Activated naive CD8-positive, alpha-beta T cell (primary cell): ENCODE results near the gene USP40.

Source experiments
- H3K27ac Mint-ChIP-seq: one replicate; pipeline ENCODE4 v1.8.0; 2021; ENCODE audit warnings: mixed read lengths
- H3K27me3 Mint-ChIP-seq: one replicate; pipeline ENCODE4 v1.8.0; 2021; ENCODE audit warnings: mixed read lengths
- H3K36me3 Mint-ChIP-seq: one replicate; pipeline ENCODE4 v1.8.0; 2021; ENCODE audit warnings: mixed read lengths
- H3K4me1 Mint-ChIP-seq: one replicate; pipeline ENCODE4 v1.8.0; 2021; ENCODE audit warnings: low read depth, mixed read lengths
- H3K4me3 Mint-ChIP-seq: one replicate; pipeline ENCODE4 v1.8.0; 2021; ENCODE audit warnings: mild to moderate bottlenecking, mixed read lengths
- H3K9me3 Mint-ChIP-seq: one replicate; pipeline ENCODE4 v1.8.0; 2021; ENCODE audit warnings: low read depth, mixed read lengths

The USP40 gene

DNA sequence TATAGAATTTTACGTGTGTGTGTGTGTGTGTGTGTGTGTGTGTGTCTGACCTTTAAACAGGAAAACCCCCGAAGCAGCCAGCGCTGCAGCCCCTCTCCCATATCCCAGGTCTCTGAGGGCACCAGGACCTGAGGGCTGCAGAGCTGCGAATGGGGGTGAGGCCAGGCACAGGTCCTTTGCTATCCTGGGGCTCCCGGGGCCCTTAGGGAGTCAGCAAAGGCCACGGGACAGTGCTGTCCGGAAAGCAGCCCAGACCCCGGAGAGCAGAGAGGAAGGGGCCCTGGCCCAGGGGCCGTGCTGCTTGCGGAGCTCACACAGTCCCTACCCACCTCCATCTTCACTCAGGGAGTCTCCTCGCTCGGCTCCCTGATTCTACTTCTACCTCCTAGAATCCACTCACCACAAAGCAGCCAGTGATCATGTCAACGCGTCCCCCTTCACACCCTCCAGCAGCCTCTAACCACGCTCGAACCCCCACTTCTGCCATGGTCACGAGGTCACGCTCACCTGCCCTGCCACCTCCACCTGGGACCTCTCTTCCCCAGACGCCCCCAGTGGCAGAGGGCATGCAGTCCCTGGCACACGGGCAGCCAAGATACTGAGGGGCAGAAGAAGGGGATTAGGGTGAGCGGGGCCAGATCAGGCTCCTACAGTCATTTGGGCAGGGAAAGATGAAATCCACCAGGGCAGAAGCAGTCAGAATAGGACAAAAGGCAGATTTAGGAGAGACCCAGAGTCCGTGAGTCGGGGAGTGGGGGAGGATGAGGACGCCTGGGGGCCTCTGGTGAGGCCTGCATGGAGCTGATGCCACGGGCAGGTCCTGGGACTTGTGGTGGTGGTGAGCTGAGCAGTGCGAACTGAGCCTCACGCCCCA lies 86.7 kb downstream of the USP40 start:
- H3K4me1 Mint-ChIP-seq: no peaks in the 10 kb centered on the region
- no peaks in the 10 kb centered on the region for H3K9me3 Mint-ChIP-seq
- no peaks in the 10 kb centered on the region for H3K36me3 Mint-ChIP-seq
- H3K4me3 Mint-ChIP-seq: no peak overlapping the region
- H3K27me3 Mint-ChIP-seq: no peaks in the 10 kb centered on the region
- H3K27ac Mint-ChIP-seq: peak overlapping the region; percentile 46

DNA sequence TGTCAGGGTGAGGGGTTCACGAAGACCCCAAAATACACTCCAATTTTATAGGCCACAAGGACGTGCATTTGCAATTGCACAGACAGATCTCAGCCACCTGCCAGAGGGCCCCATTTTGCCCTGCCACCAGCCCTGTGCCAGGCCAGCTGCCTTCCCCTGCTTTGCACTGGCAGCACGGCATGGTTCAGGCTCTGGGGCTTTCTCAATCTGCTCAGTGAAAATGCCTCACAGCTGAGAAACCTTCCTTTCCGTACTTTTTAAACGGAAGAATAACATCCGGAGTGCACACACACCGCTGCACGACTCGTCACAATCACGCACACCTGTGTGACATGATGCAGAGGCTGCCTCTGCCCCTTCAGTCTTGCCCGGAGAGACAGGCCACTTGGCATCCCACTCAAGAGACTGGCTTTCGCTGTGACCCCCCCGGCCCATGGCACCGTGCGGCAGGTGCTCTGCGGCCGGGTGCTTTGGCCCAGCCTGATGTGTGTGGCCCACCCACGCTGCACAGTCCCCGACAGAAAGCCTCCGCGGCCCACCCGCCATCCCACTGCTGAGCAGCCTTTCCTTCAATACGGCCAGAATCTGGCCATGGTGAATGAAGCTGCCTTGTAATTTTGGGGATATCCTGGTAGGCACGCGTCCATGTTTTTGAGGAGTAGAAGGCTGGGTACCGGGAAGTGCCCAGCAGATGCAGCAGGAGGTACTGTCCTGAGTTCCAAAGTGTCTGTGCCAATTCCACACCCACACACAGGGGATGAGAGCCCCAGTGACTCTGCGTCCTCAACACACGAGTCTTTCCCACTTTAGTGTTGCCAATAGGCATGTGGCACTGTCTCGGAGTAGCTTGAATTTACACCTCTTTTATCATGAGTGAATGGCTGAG lies 88.8 kb downstream of the USP40 start:
- H3K27ac Mint-ChIP-seq: no peak overlapping the region
- no peaks in the 10 kb centered on the region for H3K4me1 Mint-ChIP-seq
- H3K27me3 Mint-ChIP-seq: no peaks in the 10 kb centered on the region
- H3K4me3 Mint-ChIP-seq: no peak overlapping the region
- H3K36me3 Mint-ChIP-seq: no peaks in the 10 kb centered on the region
- H3K9me3 Mint-ChIP-seq: no peaks in the 10 kb centered on the region

DNA sequence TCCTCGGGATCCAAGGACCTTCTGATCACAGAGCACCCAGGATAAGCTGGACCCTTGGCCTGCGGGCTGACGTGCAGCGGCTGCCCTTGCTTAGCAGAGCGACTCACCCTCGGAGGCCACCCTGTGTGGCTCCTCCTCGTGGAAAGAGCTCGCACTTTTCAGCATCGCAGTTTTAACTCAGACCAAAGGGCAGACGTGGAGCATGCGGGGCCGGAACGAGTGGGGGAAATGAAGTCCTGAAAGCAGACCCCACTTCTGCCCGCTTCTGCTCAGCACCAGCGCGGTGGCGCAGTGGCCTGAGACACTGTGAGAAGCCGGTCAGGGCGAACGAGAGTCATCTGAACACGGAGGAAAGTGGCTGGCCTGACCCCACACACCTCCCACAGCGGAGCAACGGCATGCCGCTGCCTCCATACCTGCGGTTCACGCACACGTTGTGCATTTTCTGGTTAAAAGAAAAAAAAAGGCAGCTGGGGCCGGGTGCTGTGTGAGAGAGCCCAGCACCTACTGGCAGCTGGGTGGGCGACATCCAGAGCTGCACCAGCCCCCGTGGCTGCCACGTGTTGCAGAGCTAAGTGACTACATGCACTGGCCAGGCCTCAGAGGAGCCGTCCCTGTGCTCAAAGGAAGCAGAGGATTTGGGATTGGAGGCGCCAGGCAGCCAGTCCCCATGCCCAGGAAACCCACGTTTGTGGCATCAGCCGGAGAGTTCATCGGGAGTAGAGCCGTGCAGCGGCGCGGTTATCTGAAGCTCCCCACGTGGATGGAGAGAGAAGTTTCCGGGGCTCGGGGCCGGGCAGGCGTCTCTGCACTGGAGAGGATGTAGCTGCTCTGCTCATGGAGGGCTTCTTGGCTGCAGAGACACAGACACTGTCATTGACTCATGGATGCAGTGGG lies 89.7 kb downstream of the USP40 start:
- no peak overlapping the region for H3K27ac Mint-ChIP-seq
- no peak overlapping the region for H3K4me3 Mint-ChIP-seq
- no peaks in the 10 kb centered on the region for H3K4me1 Mint-ChIP-seq
- no peaks in the 10 kb centered on the region for H3K27me3 Mint-ChIP-seq
- no peaks in the 10 kb centered on the region for H3K9me3 Mint-ChIP-seq
- H3K36me3 Mint-ChIP-seq: peaks cover 5% of the 10 kb centered on the region

DNA sequence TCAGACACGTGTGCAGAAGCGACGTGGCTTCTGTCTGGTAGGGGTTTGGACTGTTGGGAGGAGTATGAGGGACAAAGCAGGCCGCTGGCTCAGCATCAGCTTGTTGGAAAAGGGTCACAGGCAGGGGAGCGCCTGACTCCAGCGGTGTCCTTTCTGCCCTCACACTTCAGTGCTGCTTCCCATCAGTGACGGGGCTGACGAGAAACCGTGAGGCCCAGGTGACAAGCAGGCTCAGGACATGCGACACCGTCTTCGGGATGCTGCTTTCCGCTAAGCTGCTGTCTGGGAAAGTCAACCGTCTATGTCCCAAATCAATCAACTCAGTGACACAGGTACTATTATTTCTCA lies 90.5 kb downstream of the USP40 start:
- H3K27ac Mint-ChIP-seq: no peak overlapping the region
- H3K27me3 Mint-ChIP-seq: no peaks in the 10 kb centered on the region
- no peaks in the 10 kb centered on the region for H3K9me3 Mint-ChIP-seq
- no peaks in the 10 kb centered on the region for H3K4me1 Mint-ChIP-seq
- H3K4me3 Mint-ChIP-seq: no peak overlapping the region
- H3K36me3 Mint-ChIP-seq: peaks cover 6% of the 10 kb centered on the region

DNA sequence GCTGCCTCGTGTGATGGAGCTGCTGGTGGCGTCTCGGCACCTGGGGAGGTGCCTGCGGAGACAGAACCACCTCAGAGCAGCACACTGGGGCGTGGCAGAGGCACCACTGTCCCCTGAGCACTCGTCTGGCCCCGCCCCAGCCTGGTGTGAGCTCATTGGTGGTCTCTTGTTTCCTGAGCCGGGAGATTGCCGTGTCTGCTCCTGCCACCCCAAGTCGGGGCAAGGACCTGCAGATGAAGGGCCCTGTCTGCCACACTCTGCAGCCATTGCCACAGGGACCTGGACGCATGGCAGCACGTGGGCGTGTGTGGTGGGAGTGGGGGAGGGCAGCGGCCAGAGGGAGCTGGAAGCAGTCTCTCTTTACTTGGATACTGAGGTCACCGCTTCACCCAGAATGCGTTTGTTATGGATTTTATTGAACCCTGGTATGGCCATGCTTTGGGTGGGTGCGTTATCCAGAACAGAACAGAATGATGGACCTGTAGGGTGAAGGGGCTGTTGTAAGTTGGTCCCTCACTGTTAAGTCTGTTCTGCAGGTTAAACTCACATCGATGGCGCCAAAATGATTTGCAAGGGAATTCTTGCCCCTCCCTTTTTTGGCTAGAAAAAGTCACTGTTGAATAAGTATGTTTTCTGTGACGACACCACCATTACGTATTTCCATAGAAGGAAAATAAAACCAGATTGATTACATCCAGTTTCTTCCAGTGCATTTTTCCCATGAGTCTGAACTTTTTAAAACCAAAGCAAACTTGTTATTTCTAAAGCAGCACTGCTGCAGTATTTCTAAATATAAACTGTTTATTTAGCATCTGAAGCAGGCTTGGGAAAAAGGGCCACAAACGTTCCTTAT lies 92.0 kb downstream of the USP40 start:
- Mint-ChIP-seq H3K27me3 (no peaks in the 10 kb centered on the region), H3K9me3 (no peaks in the 10 kb centered on the region), H3K27ac (peak overlapping the region; percentile 16), H3K36me3 (peaks cover 6% of the 10 kb centered on the region), H3K4me3 (no peak overlapping the region), H3K4me1 (no peaks in the 10 kb centered on the region)

DNA sequence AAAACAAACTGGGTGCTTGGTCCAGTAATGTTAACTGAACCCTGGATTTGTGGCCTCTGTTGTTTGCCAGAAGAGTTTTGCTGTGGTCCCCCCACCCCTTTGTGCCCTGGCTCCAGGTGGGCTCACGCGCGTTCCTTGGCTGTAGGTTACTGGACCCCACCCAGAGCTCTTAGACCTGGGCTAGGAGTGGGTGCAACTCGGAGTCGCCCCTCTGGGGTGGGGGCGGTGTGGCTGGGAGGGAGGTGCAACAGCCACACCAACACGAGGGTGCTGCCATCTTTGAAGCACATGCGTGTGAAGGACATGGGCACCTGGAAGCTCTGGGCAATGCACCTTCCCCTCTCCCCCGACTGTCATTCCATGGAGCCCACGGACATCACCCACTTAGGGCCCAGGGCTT lies 92.7 kb downstream of the USP40 start:
- H3K27ac Mint-ChIP-seq: no peak overlapping the region
- H3K36me3 Mint-ChIP-seq: peaks cover 6% of the 10 kb centered on the region
- no peaks in the 10 kb centered on the region for H3K27me3 Mint-ChIP-seq
- no peaks in the 10 kb centered on the region for H3K4me1 Mint-ChIP-seq
- H3K4me3 Mint-ChIP-seq: no peak overlapping the region
- no peaks in the 10 kb centered on the region for H3K9me3 Mint-ChIP-seq

DNA sequence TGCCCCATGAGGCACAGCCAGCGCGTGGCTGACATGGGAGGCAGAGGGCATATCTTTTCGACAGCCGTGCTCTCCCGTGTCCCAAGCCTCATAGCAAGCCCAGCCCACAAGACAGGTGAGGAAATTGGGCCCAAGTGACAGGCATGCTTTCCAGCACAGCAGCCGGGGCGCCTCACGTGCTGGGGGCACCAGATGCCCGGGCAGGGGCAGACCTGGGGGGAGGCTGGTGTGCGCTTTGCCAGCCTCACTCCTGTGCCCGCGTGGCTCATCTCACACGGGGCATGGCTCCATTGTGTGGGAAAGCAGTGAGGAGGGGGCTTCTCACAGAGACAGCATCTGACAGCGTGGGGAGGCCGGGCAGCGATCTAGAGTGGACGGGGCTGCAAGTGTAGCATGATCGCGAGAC lies 93.2 kb downstream of the USP40 start:
- Mint-ChIP-seq H3K36me3 (peaks cover 6% of the 10 kb centered on the region), H3K27ac (peak overlapping the region; percentile 16), H3K27me3 (no peaks in the 10 kb centered on the region), H3K4me3 (no peak overlapping the region), H3K9me3 (no peaks in the 10 kb centered on the region), H3K4me1 (no peaks in the 10 kb centered on the region)

DNA sequence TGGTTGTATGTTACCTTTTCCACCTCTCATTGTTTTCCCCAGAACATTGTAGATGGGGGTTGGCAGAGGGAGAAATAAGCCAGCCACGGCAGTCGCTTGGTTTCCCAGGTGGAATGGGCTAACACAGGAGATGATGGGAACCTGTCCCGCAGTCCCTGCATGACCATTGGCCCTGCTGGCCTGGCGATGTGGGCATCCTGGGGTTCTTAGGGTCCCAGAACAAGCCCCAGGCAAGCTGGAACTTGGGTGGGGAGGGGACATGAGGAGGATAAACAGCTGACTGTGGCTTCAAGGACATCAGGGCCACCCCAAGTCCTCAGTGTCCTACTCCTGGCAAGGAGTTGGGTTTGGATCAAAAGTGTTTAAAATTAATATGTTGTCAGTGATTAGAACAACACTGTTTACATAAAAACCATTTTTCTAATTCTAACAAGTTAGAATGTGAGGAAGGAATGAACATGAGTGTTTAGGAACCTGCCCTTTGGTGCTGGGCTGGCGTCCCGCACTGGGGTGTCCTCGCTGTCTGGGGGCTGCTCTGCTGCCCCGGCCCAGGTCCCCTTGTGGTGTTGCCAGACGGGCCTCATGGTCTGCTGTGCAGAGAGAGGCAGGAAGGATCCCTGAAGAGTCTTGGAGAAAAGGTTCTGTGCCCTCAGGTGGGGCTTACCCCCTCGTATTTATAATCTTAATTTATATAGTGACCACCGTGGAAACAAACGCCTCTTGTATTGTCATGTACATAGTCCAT lies 95.1 kb downstream of the USP40 start:
- H3K4me1 Mint-ChIP-seq: no peaks in the 10 kb centered on the region
- H3K27me3 Mint-ChIP-seq: no peaks in the 10 kb centered on the region
- H3K27ac Mint-ChIP-seq: no peak overlapping the region
- no peak overlapping the region for H3K4me3 Mint-ChIP-seq
- peaks cover 6% of the 10 kb centered on the region for H3K36me3 Mint-ChIP-seq
- H3K9me3 Mint-ChIP-seq: no peaks in the 10 kb centered on the region

DNA sequence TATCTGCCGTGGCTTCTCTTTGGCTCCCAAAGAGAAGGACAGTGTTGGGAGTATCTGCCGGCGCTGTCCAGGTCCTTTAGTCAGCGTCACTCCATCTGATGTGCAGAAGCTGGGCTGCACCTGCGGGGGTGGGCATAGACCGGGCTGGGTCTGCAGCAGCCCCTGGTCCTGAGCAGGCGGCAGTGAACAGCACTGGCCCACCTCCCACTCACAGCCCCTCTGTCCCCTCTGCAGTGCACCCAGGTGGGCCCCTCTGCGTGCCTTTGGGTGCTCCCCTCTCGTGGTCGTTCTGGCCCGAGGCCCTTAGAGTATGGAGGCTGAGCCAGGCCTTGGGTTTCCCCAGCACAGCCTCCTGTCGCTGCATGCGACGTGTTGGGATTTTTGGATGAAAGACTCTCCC lies 95.7 kb downstream of the USP40 start:
- Mint-ChIP-seq H3K4me1 (no peaks in the 10 kb centered on the region), H3K36me3 (peaks cover 11% of the 10 kb centered on the region), H3K27me3 (no peaks in the 10 kb centered on the region), H3K9me3 (no peaks in the 10 kb centered on the region), H3K4me3 (no peak overlapping the region), H3K27ac (no peak overlapping the region)

DNA sequence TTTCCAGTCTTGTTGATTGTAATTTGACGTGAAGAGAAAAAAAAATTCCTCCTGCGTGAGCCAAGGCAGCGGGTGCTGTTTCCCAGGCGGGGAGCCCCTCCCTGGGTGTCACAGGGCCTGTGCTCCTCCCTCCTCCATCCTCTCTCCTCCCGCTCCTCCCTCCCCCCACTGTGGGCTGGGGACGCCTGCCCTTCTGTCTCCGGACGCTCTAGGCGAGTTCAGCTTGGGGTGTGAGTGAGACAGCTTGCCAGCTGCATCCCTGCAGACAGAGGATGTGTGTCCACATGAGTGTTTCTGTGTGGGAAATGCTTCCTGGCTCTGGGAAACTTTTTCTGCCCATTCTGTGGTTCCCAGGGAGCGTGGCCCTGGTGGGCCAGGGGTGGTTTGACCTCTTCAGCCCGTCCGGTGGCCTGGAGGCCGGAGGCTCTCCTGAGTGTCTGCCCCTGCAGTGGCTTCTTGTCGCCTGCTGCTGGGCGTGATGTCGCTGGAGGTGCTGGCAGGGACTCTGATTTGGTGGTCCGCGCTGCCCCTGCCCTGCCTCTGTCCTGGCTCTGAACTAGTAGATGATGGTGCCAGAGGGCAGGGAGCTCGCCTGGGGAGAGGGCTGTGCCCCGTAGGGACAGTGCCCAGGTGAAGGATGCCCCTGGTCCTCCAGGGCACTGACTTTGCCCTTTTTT lies 96.4 kb downstream of the USP40 start:
- Mint-ChIP-seq H3K4me3 (no peak overlapping the region), H3K36me3 (peaks cover 12% of the 10 kb centered on the region), H3K4me1 (no peaks in the 10 kb centered on the region), H3K27me3 (no peaks in the 10 kb centered on the region), H3K27ac (peak overlapping the region; percentile 46), H3K9me3 (no peaks in the 10 kb centered on the region)

DNA sequence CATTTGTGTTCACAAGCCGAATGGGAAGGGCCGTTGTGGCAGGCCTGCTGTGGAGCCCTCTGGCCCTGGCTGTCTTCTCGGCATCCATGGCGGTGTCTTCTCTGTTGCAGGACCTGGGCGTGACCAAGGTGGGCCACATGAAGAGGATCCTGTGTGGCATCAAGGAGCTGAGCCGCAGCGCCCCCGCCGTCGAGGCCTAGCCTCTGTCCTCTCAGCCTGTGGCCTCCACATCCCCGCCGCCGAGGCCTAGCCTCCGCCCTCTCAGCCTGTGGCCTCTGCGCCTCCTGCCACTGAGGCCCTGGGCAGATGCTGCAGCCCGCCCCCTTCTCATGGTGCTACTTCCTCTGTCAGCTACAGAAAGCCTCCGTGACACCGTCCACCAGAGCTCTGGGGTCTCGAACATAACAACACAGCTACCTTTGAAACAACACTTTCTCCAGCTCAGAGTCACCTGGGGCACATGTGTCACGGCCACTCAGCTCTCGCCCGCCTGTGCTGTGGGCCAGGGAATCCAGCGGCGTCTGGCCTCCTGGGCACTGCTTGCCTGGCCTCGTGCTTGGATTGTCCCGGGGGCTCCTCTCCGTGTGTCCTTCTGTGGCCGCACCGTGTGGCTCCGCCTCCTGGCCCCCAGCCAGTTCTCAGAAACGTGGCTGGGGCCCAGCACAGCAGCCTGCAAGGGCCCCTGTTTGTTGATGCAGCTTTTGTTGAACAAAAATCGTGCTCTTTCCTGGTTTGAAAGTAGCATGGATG lies 97.1 kb downstream of the USP40 start:
- no peak overlapping the region for H3K27ac Mint-ChIP-seq

DNA sequence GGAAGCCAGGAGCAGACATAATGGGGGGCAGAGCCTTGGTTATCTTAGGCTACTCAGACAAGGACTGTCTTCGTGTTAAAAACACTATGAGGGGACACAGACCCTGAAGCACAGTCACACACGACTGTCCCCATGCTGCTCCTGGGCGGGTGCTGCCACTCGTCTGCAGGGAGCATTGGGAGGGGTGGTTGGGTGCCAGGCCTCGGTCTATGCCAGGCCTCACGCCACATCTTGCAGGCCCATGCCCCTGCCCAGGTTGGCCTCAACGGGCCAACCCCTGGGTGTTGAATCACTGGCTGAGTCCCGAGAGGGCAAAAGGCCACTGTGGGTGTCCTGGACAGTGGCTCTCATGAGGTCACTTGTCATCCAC lies 97.9 kb downstream of the USP40 start:
- Mint-ChIP-seq H3K4me1 (no peaks in the 10 kb centered on the region), H3K27ac (no peak overlapping the region), H3K36me3 (peaks cover 15% of the 10 kb centered on the region), H3K4me3 (no peak overlapping the region), H3K9me3 (no peaks in the 10 kb centered on the region), H3K27me3 (no peaks in the 10 kb centered on the region)

More for the DNA sequence above, 97.1 kb downstream of the USP40 start:
- Mint-ChIP-seq H3K9me3 (no peaks in the 10 kb centered on the region), H3K36me3 (peaks cover 12% of the 10 kb centered on the region), H3K4me1 (no peaks in the 10 kb centered on the region), H3K27me3 (no peaks in the 10 kb centered on the region), H3K4me3 (no peak overlapping the region)
